Measurements from ENCODE around the gene ZNF8.
"Not testable (repeated sequence)": the region's sequence is repeated elsewhere in the genome, so short reads cannot be mapped to it uniquely, and the experiment has no call there.

ZNF8 gene

GRCh38 chr19:58291943-58292342 is 13.2 kb downstream of the ZNF8 start:
- H3K4me3 ChIP-seq (ENCODE audit: low read length), result no peak overlapping the region
- DNase-seq (ENCODE audit: low read depth, low spot score), result no peak

- no peak for DNase-seq (ENCODE audit: low read depth, low spot score)
Observed at GRCh38 chr19:58294743-58295374, 16.1 kb downstream of the ZNF8 start.

GRCh38 chr19:58296104-58296503 is 17.3 kb downstream of the ZNF8 start:
- no peak overlapping the region for H3K4me3 ChIP-seq (ENCODE audit: low read length)
- DNase-seq (ENCODE audit: low read depth, low spot score), result no peak

More at GRCh38 chr19:58294743-58295374, 16.1 kb downstream of the ZNF8 start:
- H3K4me3 ChIP-seq (ENCODE audit: low read length), result no peak overlapping the region

- no peak overlapping the region for H3K4me3 ChIP-seq (ENCODE audit: low read length)
- no peak for DNase-seq (ENCODE audit: low read depth, low spot score)
Observed at GRCh38 chr19:58300620-58301019, 21.9 kb downstream of the ZNF8 start.

- H3K4me3 ChIP-seq (ENCODE audit: low read length), result no peak overlapping the region
Observed at GRCh38 chr19:58304255-58304654, 25.5 kb downstream of the ZNF8 start.

GRCh38 chr19:58304748-58305064 is 26.0 kb downstream of the ZNF8 start:
- peak overlapping the region; percentile 93 for H3K4me3 ChIP-seq (ENCODE audit: low read length)

More at GRCh38 chr19:58304255-58304654, 25.5 kb downstream of the ZNF8 start:
- DNase-seq (ENCODE audit: low read depth, low spot score), result no peak

GRCh38 chr19:58305065-58305931 is 26.5 kb downstream of the ZNF8 start, which contains the start of gene ERVK3-1:
Gene ERVK3-1, plus strand, starts transcription at chr19:58305377. Its CDS starts 6,792 bp downstream, at chr19:58312169.
- peak within 1 kb of the TSS; percentile 93 for H3K4me3 ChIP-seq (ENCODE audit: low read length)
- DNase-seq (ENCODE audit: low read depth, low spot score), result peak; percentile 95

More at GRCh38 chr19:58304748-58305064, 26.0 kb downstream of the ZNF8 start:
- DNase-seq (ENCODE audit: low read depth, low spot score), result no peak

GRCh38 chr19:58305932-58306323 is 27.2 kb downstream of the ZNF8 start:
- no peak for DNase-seq (ENCODE audit: low read depth, low spot score)
- H3K4me3 ChIP-seq (ENCODE audit: low read length), result peak overlapping the region; percentile 93

- DNase-seq (ENCODE audit: low read depth, low spot score), result no peak
- H3K4me3 ChIP-seq (ENCODE audit: low read length), result no peak overlapping the region
Observed at GRCh38 chr19:58307736-58308135, 29.0 kb downstream of the ZNF8 start.

GRCh38 chr19:58310685-58311084 is 31.9 kb downstream of the ZNF8 start:
- not testable (repeated sequence) for H3K4me3 ChIP-seq (ENCODE audit: low read length); DNase-seq (ENCODE audit: low read depth, low spot score)

GRCh38 chr19:58311345-58311865 is 32.6 kb downstream of the ZNF8 start:
- DNase-seq (ENCODE audit: low read depth, low spot score), result no peak
- no peak overlapping the region for H3K4me3 ChIP-seq (ENCODE audit: low read length)

- no peak overlapping the region for H3K4me3 ChIP-seq (ENCODE audit: low read length)
- DNase-seq (ENCODE audit: low read depth, low spot score), result no peak
Observed at GRCh38 chr19:58315580-58315979, 36.8 kb downstream of the ZNF8 start.

GRCh38 chr19:58317476-58318072 is 38.8 kb downstream of the ZNF8 start:
- DNase-seq (ENCODE audit: low read depth, low spot score), result peak; percentile 47
- no peak overlapping the region for H3K4me3 ChIP-seq (ENCODE audit: low read length)

GRCh38 chr19:58318297-58318696 is 39.5 kb downstream of the ZNF8 start:
- no peak overlapping the region for H3K4me3 ChIP-seq (ENCODE audit: low read length)
- no peak for DNase-seq (ENCODE audit: low read depth, low spot score)

GRCh38 chr19:58319241-58319640 is 40.5 kb downstream of the ZNF8 start:
- H3K4me3 ChIP-seq (ENCODE audit: low read length), result no peak overlapping the region
- no peak for DNase-seq (ENCODE audit: low read depth, low spot score)

- DNase-seq (ENCODE audit: low read depth, low spot score), result no peak
- peak overlapping the region; percentile 87 for H3K4me3 ChIP-seq (ENCODE audit: low read length)
Observed at GRCh38 chr19:58325311-58326022, 46.7 kb downstream of the ZNF8 start.

- H3K4me3 ChIP-seq (ENCODE audit: low read length), result peak overlapping the region; percentile 87
- DNase-seq (ENCODE audit: low read depth, low spot score), result no peak
Observed at GRCh38 chr19:58326501-58326913, 47.8 kb downstream of the ZNF8 start.

GRCh38 chr19:58326914-58327726 is 48.4 kb downstream of the ZNF8 start, which contains the start of gene ZSCAN22:
Gene ZSCAN22, plus strand, starts transcription at chr19:58326994. Its CDS starts 7,809 bp downstream, at chr19:58334803.
- DNase-seq (ENCODE audit: low read depth, low spot score), result peak; percentile 73
- peak within 1 kb of the TSS; percentile 87 for H3K4me3 ChIP-seq (ENCODE audit: low read length)

All from Jurkat, Clone E6-1 (cell line).